Duodenal mucosa (tissue), 2 donors: ENCODE measurements around the gene RASGRF1.
"Not testable (repeated sequence)": the region's sequence is repeated elsewhere in the genome, so short reads cannot be mapped to it uniquely, and the experiment has no call there.

Experiments
- H3K27ac ChIP-seq: one replicate; pipeline ENCODE4 v1.7.0; 2013; ENCODE audit warnings: low read depth, low read length
- H3K27me3 ChIP-seq, 2 donors: one replicate each; pipeline ENCODE4 v1.7.0; 2013; ENCODE audit warnings: low read length in 2 of 2, control low read depth in 1 of 2; ENCODE audit not compliant: insufficient read depth in 2 of 2, control insufficient read depth in 1 of 2
- H3K36me3 ChIP-seq, 2 donors: one replicate each; pipeline ENCODE4 v1.7.0; 2013; ENCODE audit warnings: low read length in 2 of 2, control low read depth in 1 of 2; ENCODE audit not compliant: insufficient read depth in 2 of 2, control insufficient read depth in 1 of 2
- H3K4me1 ChIP-seq, 2 donors: one replicate each; pipeline ENCODE4 v1.7.0; 2013; ENCODE audit warnings: low read length in 2 of 2, control low read depth in 1 of 2; ENCODE audit not compliant: insufficient read depth in 2 of 2, control insufficient read depth in 1 of 2
- H3K4me3 ChIP-seq, 2 donors: one replicate each; pipeline ENCODE4 v1.7.0; 2013; ENCODE audit warnings: low read length in 2 of 2, low read depth in 1 of 2
- H3K9ac ChIP-seq, 2 donors: one replicate each; pipeline ENCODE4 v1.7.0; 2013; ENCODE audit warnings: low read length in 2 of 2, low read depth in 1 of 2
- H3K9me3 ChIP-seq, 2 donors: one replicate each; pipeline ENCODE4 v1.7.0; 2013; ENCODE audit warnings: low read length in 2 of 2, control low read depth in 1 of 2; ENCODE audit not compliant: control insufficient read depth in 1 of 2

RASGRF1 gene

DNA sequence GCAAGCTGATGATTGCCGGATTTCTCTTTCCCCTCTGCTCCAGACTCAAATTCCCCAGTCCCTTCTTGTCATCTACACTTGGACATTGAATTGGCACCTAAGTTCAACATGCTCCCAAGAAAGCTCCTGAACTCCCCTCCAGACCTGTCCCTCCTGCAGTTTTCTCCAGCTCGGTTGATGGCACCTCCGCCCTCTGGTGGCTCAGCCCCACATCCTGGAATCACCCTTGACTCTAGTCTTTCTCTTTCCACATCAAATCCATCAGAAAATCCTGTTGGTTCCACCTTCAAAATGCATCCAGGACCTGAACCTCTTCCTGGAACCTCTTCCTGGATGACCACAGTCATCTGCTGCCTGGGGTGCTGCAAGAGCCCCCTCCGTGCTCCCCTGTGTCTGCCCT, 60.1 kb downstream of the RASGRF1 start:
- H3K9ac ChIP-seq, result no peak overlapping the region
- no peaks in the 10 kb centered on the region for H3K36me3 ChIP-seq
- no peak overlapping the region for H3K27ac ChIP-seq

DNA sequence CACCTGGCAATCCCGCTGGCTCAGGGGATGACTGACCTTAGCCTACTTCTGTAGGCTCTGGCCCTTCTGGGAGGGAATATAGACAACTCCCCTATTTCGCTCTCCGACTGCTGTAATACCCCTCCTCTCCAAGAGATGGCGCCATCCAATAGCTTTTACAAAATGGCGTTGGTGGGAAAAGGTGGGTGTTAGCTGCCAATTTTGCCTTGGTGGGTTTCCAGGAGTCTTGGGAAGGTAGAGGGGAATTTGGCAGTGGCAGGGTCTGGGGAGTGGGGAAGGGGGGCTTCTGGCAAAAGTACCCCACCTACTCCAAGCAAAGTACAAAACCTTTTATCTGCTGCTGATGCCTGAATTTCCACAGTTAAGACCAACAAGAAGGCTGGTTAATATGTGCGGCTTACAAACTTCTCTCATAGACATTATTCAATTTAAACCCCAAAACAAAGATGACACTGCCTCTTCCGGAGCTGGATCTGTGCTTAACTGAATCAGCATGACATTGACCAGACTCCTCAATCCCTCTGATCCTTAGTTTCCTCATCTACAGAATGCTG, 62.1 kb downstream of the RASGRF1 start:
- no peaks in the 10 kb centered on the region for H3K4me1 ChIP-seq

More for the DNA sequence above, 60.1 kb downstream of the RASGRF1 start:
- H3K27me3 ChIP-seq, result no peaks in the 10 kb centered on the region
- H3K9me3 ChIP-seq, result no peaks in the 10 kb centered on the region
- no peak overlapping the region for H3K4me3 ChIP-seq
- no peaks in the 10 kb centered on the region for H3K4me1 ChIP-seq

DNA sequence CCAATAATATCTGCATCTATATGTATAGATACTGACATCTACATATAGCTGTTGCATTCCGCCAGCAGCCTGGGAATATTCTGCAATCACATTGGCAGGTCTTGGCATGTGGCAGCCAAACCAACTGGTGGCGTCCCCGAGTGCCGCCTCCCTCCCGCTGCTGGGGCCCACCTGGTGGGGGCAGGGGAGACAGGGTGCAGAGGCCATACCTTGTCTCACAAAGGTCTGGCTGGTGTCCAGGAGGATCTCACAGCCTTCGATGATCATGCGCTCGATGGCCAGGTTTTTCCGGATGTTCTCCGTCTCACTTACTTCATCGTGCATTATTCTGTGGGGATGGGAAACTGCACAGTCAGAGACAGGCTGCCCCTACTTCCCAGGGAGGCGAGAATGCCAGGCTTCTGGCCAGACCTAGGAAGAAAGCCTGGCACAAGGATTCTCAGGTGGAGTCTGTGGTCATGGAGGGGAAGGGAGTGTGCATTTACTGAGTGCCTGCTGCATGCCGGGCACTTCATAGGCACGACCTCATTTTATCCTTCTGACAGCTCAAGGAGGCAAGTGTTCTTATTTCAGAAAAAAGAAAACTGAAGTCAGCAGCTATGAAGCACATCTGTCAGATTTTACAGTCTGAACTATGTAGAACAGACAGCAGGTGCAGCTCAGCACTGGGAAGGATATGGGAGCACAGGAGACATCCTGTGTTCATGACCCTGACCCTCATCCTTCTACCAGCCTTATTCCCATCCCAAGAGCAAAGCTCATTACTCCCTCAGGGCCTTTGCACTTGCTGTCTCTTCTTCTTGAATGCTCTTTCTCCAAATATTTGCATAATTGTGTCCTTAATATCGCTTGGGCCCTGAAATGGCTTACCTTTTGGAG, 62.8 kb downstream of the RASGRF1 start:
- Histone ChIP-seq H3K4me1 (no peaks in the 10 kb centered on the region), H3K9ac (no peak overlapping the region), H3K36me3 (no peaks in the 10 kb centered on the region), H3K27ac (no peak overlapping the region), H3K9me3 (no peaks in the 10 kb centered on the region), H3K27me3 (no peaks in the 10 kb centered on the region), H3K4me3 (no peak overlapping the region)

More for the DNA sequence above, 62.1 kb downstream of the RASGRF1 start:
- Histone ChIP-seq H3K4me3 (no peak overlapping the region), H3K9me3 (no peaks in the 10 kb centered on the region), H3K27ac (no peak overlapping the region), H3K9ac (no peak overlapping the region), H3K36me3 (no peaks in the 10 kb centered on the region), H3K27me3 (no peaks in the 10 kb centered on the region)

DNA sequence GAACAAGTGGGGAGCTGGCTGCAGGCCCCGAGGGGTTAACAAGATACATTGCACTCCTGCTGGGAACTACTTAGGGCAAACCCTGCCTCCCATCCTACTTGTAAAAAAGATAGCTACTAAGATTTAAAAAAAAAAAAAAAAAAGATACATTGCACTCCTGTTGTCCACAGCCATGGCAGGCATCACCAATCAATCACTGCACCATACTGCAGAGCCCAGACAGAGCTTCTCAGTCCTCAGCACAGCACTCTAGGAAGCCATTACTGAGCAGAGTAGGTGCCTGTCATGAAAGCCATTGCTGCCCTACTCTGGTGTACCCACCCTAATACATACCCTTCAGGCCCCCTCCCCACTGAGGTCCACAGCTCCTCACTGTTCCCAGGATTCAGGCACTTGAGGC, 64.8 kb downstream of the RASGRF1 start:
- H3K27me3 ChIP-seq, result no peaks in the 10 kb centered on the region
- H3K4me1 ChIP-seq, result no peaks in the 10 kb centered on the region
- no peaks in the 10 kb centered on the region for H3K9me3 ChIP-seq
- H3K9ac ChIP-seq, result no peak overlapping the region
- H3K4me3 ChIP-seq, result no peak overlapping the region
- no peaks in the 10 kb centered on the region for H3K36me3 ChIP-seq
- no peak overlapping the region for H3K27ac ChIP-seq

DNA sequence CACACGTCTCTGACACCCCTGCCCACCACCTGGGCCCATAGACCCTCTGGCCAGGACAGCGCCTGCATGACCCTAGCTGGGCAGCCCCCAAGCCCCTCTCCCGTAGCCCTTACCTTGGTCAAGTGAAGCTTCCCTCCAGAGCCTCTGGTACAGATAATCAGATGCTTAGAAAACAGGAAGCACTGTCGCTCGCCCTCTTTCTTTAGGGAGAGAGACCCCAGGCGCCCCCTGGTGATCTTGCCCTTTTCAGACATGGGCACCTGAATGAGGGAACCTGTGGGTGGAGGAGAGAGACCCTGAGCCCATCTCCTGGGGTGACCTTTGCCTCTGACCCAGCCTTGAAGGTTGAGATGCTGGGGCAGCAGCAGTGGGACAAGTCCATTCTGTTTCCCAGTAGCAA, 65.4 kb downstream of the RASGRF1 start:
- Histone ChIP-seq H3K9me3 (no peaks in the 10 kb centered on the region), H3K36me3 (no peaks in the 10 kb centered on the region), H3K4me3 (no peak overlapping the region), H3K9ac (no peak overlapping the region), H3K27me3 (no peaks in the 10 kb centered on the region), H3K27ac (no peak overlapping the region), H3K4me1 (no peaks in the 10 kb centered on the region)

DNA sequence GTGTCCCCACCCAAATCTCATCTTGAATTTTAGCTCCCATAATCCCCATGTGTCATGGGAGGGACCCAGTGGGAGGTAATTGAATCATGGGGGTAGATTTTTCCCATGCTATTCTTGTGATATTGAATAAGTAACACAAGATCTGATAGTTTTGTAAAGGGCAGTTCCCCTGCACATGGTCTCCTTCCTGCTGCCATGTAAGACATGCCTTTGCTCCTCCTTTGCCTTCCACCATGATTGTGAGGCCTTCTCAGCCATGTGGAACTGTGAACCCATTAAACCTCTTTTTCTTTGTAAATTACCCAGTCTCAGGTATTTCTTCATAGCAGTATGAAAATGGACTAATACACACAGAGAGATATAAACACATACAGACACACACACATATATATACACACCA, 66.1 kb downstream of the RASGRF1 start:
- H3K27me3 ChIP-seq, H3K27ac ChIP-seq, H3K4me1 ChIP-seq, H3K9ac ChIP-seq, H3K4me3 ChIP-seq, H3K36me3 ChIP-seq, H3K9me3 ChIP-seq: not testable (repeated sequence)

DNA sequence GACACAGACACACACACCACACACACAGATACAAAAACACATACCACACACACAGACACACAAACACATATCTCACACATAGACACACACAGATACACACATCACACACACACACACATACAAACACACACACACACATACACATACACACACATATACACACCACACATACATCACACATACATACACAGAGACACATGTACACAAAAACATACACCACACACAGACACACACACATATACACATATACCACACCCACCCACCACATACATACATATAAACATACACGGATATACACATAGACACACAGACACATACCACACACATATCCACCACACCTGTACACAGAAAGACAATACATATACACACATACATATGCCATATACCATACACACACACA, 66.7 kb downstream of the RASGRF1 start:
- Histone ChIP-seq H3K9me3 (no peaks in the 10 kb centered on the region), H3K4me1 (no peaks in the 10 kb centered on the region), H3K4me3 (no peak overlapping the region), H3K27me3 (no peaks in the 10 kb centered on the region), H3K27ac (no peak overlapping the region), H3K36me3 (no peaks in the 10 kb centered on the region), H3K9ac (no peak overlapping the region)

DNA sequence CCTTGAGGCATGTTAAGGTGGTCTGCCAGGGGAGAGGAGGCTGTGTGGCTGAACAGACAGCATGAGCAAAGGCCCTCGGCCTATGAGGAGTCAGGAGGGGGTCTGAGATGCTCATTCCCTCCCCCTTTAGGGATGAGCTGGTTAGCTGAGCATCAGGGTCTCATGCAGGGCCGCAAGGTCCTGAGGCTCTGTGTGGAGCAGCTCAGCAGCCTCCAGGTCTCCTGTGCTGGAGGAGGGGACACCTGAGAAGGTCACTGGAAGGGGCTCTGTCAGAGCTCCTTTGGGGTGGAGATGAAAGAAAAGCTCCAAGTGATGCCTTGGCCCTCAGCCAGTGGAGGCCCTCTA, 67.1 kb downstream of the RASGRF1 start:
- Histone ChIP-seq H3K27ac (no peak overlapping the region), H3K9me3 (no peaks in the 10 kb centered on the region), H3K27me3 (no peaks in the 10 kb centered on the region), H3K9ac (no peak overlapping the region), H3K4me3 (no peak overlapping the region), H3K4me1 (no peaks in the 10 kb centered on the region), H3K36me3 (no peaks in the 10 kb centered on the region)

DNA sequence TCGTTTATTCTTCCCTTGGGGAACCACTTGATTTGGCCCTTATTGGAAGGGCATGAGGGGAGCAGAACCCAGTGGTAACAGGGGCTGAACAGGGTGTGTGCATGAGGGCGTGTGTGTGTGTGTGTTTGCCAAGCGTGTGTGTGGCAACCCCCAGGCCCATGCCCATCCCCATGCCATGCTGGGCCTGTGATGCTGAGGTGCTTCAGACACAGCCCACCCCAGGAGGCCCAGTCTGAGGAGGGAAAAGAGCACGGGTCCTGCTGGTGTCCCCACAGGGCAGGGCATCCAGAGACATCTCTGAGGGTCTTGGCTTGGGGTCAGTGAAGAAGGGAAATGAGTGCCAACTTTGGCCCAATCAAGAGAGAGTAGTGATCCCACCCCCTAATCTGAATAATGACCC, 71.6 kb downstream of the RASGRF1 start:
- Histone ChIP-seq H3K36me3 (no peaks in the 10 kb centered on the region), H3K4me1 (no peaks in the 10 kb centered on the region), H3K27me3 (no peaks in the 10 kb centered on the region)

DNA sequence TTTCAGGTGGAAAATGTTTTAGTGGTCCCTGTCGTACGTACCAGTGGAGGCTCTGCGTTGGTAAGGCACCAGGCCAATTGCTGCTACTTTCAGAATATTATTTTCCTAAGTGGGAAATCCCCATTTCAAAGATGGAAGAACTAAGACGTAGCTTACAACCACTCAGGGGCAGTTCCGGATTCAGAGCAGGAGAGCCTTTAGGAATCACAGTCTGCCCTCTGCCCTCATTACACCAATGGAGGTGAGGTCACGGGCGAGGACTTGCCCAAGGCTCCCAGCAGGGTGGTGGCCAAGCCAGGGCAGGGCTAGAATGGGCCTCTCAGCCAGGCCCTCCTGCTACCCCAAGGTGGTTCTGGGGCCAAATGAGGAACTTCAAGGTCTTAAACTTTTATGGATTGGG, 72.6 kb downstream of the RASGRF1 start:
- Histone ChIP-seq H3K9me3 (no peaks in the 10 kb centered on the region), H3K4me1 (no peaks in the 10 kb centered on the region), H3K36me3 (no peaks in the 10 kb centered on the region), H3K4me3 (no peak overlapping the region), H3K27me3 (no peaks in the 10 kb centered on the region), H3K27ac (no peak overlapping the region), H3K9ac (no peak overlapping the region)

More for the DNA sequence above, 71.6 kb downstream of the RASGRF1 start:
- Histone ChIP-seq H3K9me3 (no peaks in the 10 kb centered on the region), H3K4me3 (no peak overlapping the region), H3K9ac (no peak overlapping the region), H3K27ac (no peak overlapping the region)
